HG03066 (cell line): ENCODE results near the gene ELN.
"Not testable (repeated sequence)": the region's sequence is repeated elsewhere in the genome, so short reads cannot be mapped to it uniquely, and the experiment has no call there.

Experiments
- ATAC-seq: cut with Tn5 transposase; IDR thresholded peaks from one replicate; pipeline ENCODE4 v1.9.1; 2021; ENCODE audit warnings: low read depth; ENCODE audit not compliant: unreplicated experiment

ELN gene

GRCh38 chr7:74040101-74040790 is 12.3 kb downstream of the ELN start:
- no peak for ATAC-seq

GRCh38 chr7:74040791-74041520 is 13.0 kb downstream of the ELN start:
- no peak for ATAC-seq

- no peak for ATAC-seq
Observed at GRCh38 chr7:74042746-74043522, 15.0 kb downstream of the ELN start.

GRCh38 chr7:74043523-74043951 is 15.6 kb downstream of the ELN start:
- no peak for ATAC-seq

GRCh38 chr7:74044366-74045350 is 16.7 kb downstream of the ELN start:
- no peak for ATAC-seq

GRCh38 chr7:74046581-74046980 is 18.6 kb downstream of the ELN start:
- not testable (repeated sequence) for ATAC-seq

- ATAC-seq: no peak
Observed at GRCh38 chr7:74047804-74048380, 19.9 kb downstream of the ELN start.

- no peak for ATAC-seq
Observed at GRCh38 chr7:74048999-74049599, 21.1 kb downstream of the ELN start.

- ATAC-seq: no peak
Observed at GRCh38 chr7:74049997-74050798, 22.2 kb downstream of the ELN start.

GRCh38 chr7:74051193-74051592 is 23.2 kb downstream of the ELN start:
- ATAC-seq: no peak

GRCh38 chr7:74051629-74052410 is 23.8 kb downstream of the ELN start:
- no peak for ATAC-seq

GRCh38 chr7:74052628-74053027 is 24.7 kb downstream of the ELN start:
- no peak for ATAC-seq

GRCh38 chr7:74053589-74054186 is 25.7 kb downstream of the ELN start:
- no peak for ATAC-seq

GRCh38 chr7:74056096-74056915 is 28.3 kb downstream of the ELN start:
- ATAC-seq: no peak

- ATAC-seq: no peak
Observed at GRCh38 chr7:74057216-74057925, 29.4 kb downstream of the ELN start.

- ATAC-seq: no peak
Observed at GRCh38 chr7:74057987-74058386, 30.0 kb downstream of the ELN start.
